Thyroid gland (tissue), 4 donors: Measurements from ENCODE around the gene PLXNA4.

Experiments
- CTCF ChIP-seq, 6 experiments: fragments of 200-600 bp in 3 of 6; fragments of 450-650 bp in 3 of 6; sonication (generic) in 3 of 6; IDR thresholded peaks; one replicate each; pipeline ENCODE4 v1.5.1; 2016 to 2019; ENCODE audit warnings: antibody characterized with exemption in 6 of 6, mild to moderate bottlenecking in 2 of 6, inconsistent platforms in 1 of 6, moderate library complexity in 1 of 6
- POLR2A ChIP-seq, 2 donors: fragments of 450-650 bp; IDR thresholded peaks; one replicate each; pipeline ENCODE4 v1.6.1; 2017; ENCODE audit warnings: antibody characterized with exemption in 2 of 2, mild to moderate bottlenecking in 2 of 2, moderate library complexity in 1 of 2

GRCh38 chr7:132482866-132483265, 93.4 kb downstream of the PLXNA4 start:
- TF ChIP-seq CTCF (IDR thresholded peaks at IDR 0.05) = no peak
- no peak for TF ChIP-seq POLR2A (IDR thresholded peaks at IDR 0.05)
